B cell (primary cell): ENCODE measurements around the gene UGT3A1. TPM values are rescaled to one million over a fixed set of nuclear protein-coding genes. Genes with fewer than 3 reads are reported as not detected.

Experiments
- ATAC-seq: fragments of 200-7000 bp; cut with Tn5 transposase; one replicate; pipeline ENCODE4 v1.10.0; 2021; ENCODE audit warnings: low read depth, mild to moderate bottlenecking, moderate number of reproducible peaks, moderate library complexity
- CTCF ChIA-PET: fragments of 350-600 bp; sonication (Branson Sonifier 250); formaldehyde crosslinking; loops from one replicate; lab custom pipeline; 2021; ENCODE audit warnings: antibody characterized with exemption, inconsistent platforms; lab: Charles Lee
- POLR2A ChIA-PET: fragments of 350-600 bp; sonication (Branson Sonifier 250); formaldehyde crosslinking; loops from one replicate; lab custom pipeline; 2021; ENCODE audit warnings: antibody characterized with exemption; lab: Charles Lee
- DNase-seq: peaks from one replicate; pipeline ENCODE4 v3.0.0; 2013
- H2AFZ ChIP-seq: 2 replicates; pipeline ENCODE4 v1.6.1; 2012; ENCODE audit warnings: mild to moderate bottlenecking, low read depth, low read length; ENCODE audit not compliant: insufficient read depth, poor library complexity, severe bottlenecking
- H3K27ac ChIP-seq, 2 donors: 1 replicate in 1 of 2; 2 replicates in 1 of 2; pipeline ENCODE4 v1.5.1; 2012 to 2013; ENCODE audit warnings: low read length in 2 of 2, mild to moderate bottlenecking in 2 of 2, moderate library complexity in 1 of 2
- H3K27me3 ChIP-seq, 4 experiments: fragments of 200-600 bp in 1 of 4; sonication (generic) in 1 of 4; replicated peaks in 1 of 4; 1 replicate in 2 of 4; 2 replicates in 2 of 4; pipeline versions ENCODE4 v1.6.1 to v1.7.0; 2013 to 2016; ENCODE audit warnings: low read length in 3 of 4, mild to moderate bottlenecking in 2 of 4, mixed read lengths in 1 of 4, moderate library complexity in 1 of 4; ENCODE audit not compliant: insufficient read depth in 4 of 4, control insufficient read depth in 3 of 4; ENCODE audit errors: control extremely low read depth in 1 of 4
- H3K36me3 ChIP-seq, 2 experiments: replicated peaks in 1 of 2; 1 replicate in 1 of 2; 2 replicates in 1 of 2; pipeline versions ENCODE4 v1.6.1 to v1.7.1; 2013; ENCODE audit warnings: low read length in 1 of 2; ENCODE audit not compliant: insufficient read depth in 2 of 2, control insufficient read depth in 1 of 2; ENCODE audit errors: control extremely low read depth in 1 of 2, extremely low read depth in 1 of 2
- H3K4me1 ChIP-seq, 2 donors: fragments of 200-600 bp in 1 of 2; sonication (generic) in 1 of 2; 1 replicate in 1 of 2; 2 replicates in 1 of 2; pipeline versions ENCODE4 v1.5.1 to v1.6.1; 2013 to 2017; ENCODE audit warnings: low read length in 2 of 2; ENCODE audit not compliant: control insufficient read depth in 2 of 2, insufficient read depth in 2 of 2
- H3K4me2 ChIP-seq: replicated peaks from 2 replicates; pipeline ENCODE3; 2012; ENCODE audit warnings: mild to moderate bottlenecking, low read depth, low read length; ENCODE audit not compliant: poor library complexity, severe bottlenecking
- H3K4me3 ChIP-seq, 5 experiments: fragments of 200-600 bp in 1 of 5; sonication (generic) in 1 of 5; 1 replicate in 3 of 5; 2 replicates in 2 of 5; pipeline versions ENCODE4 v1.5.1 to v1.7.0; 2011 to 2016; ENCODE audit warnings: low read length in 4 of 5, mild to moderate bottlenecking in 4 of 5, low read depth in 2 of 5, control low read depth in 1 of 5, moderate library complexity in 1 of 5; ENCODE audit not compliant: insufficient read depth in 1 of 5; ENCODE audit errors: control extremely low read depth in 1 of 5, extremely low read depth in 1 of 5
- H3K79me2 ChIP-seq: fragments of 200-600 bp; sonication (generic); one replicate; pipeline ENCODE4 v1.6.0; 2016; ENCODE audit warnings: low read length; ENCODE audit not compliant: control insufficient read depth, insufficient read depth
- H3K9ac ChIP-seq: fragments of 200-600 bp; sonication (generic); 2 replicates; pipeline ENCODE4 v1.6.1; 2017; ENCODE audit warnings: mild to moderate bottlenecking, low read length, moderate library complexity
- H3K9me3 ChIP-seq, 3 donors: one replicate each; pipeline versions ENCODE4 v1.6.1 to v1.7.1; 2013; ENCODE audit warnings: low read length in 2 of 3; ENCODE audit not compliant: control insufficient read depth in 2 of 3, insufficient read depth in 1 of 3; ENCODE audit errors: control extremely low read depth in 1 of 3
- H4K20me1 ChIP-seq: 2 replicates; pipeline ENCODE4 v1.6.0; 2012; ENCODE audit warnings: mild to moderate bottlenecking, low read length; ENCODE audit not compliant: insufficient read depth, control insufficient read depth, poor library complexity, severe bottlenecking
- H3K27ac Mint-ChIP-seq: one replicate; pipeline ENCODE4 v1.8.0; 2021; ENCODE audit warnings: mixed read lengths
- H3K27me3 Mint-ChIP-seq: one replicate; pipeline ENCODE4 v1.8.0; 2021; ENCODE audit warnings: mixed read lengths
- H3K4me1 Mint-ChIP-seq: one replicate; pipeline ENCODE4 v1.8.0; 2021; ENCODE audit warnings: mixed read lengths
- H3K4me3 Mint-ChIP-seq: one replicate; pipeline ENCODE4 v1.8.0; 2021; ENCODE audit warnings: mixed read lengths
- H3K9me3 Mint-ChIP-seq: one replicate; pipeline ENCODE4 v1.8.0; 2022; ENCODE audit warnings: mixed read lengths; ENCODE audit not compliant: insufficient read depth
- EZH2 ChIP-seq: IDR thresholded peaks from 2 replicates; pipeline ENCODE4 v1.6.1; 2012; ENCODE audit warnings: borderline replicate concordance, low read depth, mild to moderate bottlenecking, moderate library complexity, low read length; ENCODE audit not compliant: insufficient read depth, poor library complexity, severe bottlenecking
- WGBS: methylation state at CpG from one replicate; pipeline ENCODE4 v1.1.5; 2013; ENCODE audit warnings: missing lambda C conversion rate; ENCODE audit not compliant: insufficient coverage; 5-methylcytosine and 5-hydroxymethylcytosine counted together
- intact Hi-C: fragments of 100-400 bp; cut with micrococcal nuclease; formaldehyde crosslinking; loops from one replicate; pipeline ENCODE4 v1.10.0; 2022
- polyA plus RNA-seq: library from polyadenylated mRNA; depleted of rRNA; stranded (reverse); fragments of >200 nt; gene quantifications from 2 replicates; pipeline ENCODE4 v1.2.3, GENCODE V29; 2012
- total RNA-seq, 2 donors: library from RNA; stranded (reverse); fragments of 120-200 nt in 1 of 2; gene quantifications; 1 replicate in 1 of 2; 2 replicates in 1 of 2; pipeline versions ENCODE4 v1.2.3 to v1.2.4, GENCODE V29; 2013 to 2022
- TF ChIP-seq, protein P1 (sequence below): fragments of 200-600 bp; IDR thresholded peaks from one replicate; pipeline ENCODE4 v1.8.0; 2022; ENCODE audit warnings: antibody characterized with exemption, mild to moderate bottlenecking

Gene UGT3A1
- total and polyA plus RNA-seq, 2 donors (not counting 1 experiment from before 2014, with no cell fraction given) = not detected

DNA sequence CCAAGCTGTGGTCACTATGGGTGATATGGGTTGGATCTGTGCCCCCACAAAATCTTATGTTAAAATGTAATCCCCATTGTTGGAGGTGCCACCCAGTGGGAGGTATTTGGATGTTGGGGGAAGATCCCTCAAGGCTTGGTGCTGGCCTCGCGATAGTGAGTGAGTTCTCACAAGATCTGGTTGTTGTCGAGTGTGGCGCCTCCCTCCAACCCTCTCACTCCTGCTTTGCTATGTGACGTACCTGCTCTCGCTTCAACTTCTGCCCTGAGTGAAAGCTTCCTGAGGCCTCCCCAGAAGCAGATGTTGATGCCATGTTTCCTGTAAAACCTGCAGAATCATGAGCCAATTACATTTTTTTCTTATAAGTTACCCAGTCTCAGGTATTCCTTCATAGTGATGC lies 40.0 kb upstream of the UGT3A1 start:
- WGBS = 82% methylated on average over 2 of the region's 6 CpGs
- Mint-ChIP-seq H3K4me1 (no peaks in the 10 kb centered on the region), H3K27ac (no peak overlapping the region), H3K4me3 (no peak overlapping the region), H3K27me3 (no peaks in the 10 kb centered on the region), H3K9me3 (no peaks in the 10 kb centered on the region)
- Histone ChIP-seq H3K4me2 (no peak overlapping the region), H3K9me3 (peaks cover 0 to 2% (median 0%) of the 10 kb centered on the region in 3 donors), H3K9ac (no peak overlapping the region), H2AFZ (no peak overlapping the region), H4K20me1 (no peaks in the 10 kb centered on the region), H3K4me3 (no peak overlapping the region), H3K27ac (no peak overlapping the region), H3K79me2 (no peaks in the 10 kb centered on the region), H3K27me3 (no peaks in the 10 kb centered on the region), H3K4me1 (no peaks in the 10 kb centered on the region), H3K36me3 (no peaks in the 10 kb centered on the region)
- DNase-seq (no peak), ATAC-seq (no peak)
- ChIA-PET CTCF (no interaction called here), POLR2A (no interaction called here)
- no peak for TF ChIP-seq EZH2
- TF ChIP-seq, protein P1, sequence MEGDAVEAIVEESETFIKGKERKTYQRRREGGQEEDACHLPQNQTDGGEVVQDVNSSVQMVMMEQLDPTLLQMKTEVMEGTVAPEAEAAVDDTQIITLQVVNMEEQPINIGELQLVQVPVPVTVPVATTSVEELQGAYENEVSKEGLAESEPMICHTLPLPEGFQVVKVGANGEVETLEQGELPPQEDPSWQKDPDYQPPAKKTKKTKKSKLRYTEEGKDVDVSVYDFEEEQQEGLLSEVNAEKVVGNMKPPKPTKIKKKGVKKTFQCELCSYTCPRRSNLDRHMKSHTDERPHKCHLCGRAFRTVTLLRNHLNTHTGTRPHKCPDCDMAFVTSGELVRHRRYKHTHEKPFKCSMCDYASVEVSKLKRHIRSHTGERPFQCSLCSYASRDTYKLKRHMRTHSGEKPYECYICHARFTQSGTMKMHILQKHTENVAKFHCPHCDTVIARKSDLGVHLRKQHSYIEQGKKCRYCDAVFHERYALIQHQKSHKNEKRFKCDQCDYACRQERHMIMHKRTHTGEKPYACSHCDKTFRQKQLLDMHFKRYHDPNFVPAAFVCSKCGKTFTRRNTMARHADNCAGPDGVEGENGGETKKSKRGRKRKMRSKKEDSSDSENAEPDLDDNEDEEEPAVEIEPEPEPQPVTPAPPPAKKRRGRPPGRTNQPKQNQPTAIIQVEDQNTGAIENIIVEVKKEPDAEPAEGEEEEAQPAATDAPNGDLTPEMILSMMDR = no peak
- intact Hi-C loops = no loop called here

DNA sequence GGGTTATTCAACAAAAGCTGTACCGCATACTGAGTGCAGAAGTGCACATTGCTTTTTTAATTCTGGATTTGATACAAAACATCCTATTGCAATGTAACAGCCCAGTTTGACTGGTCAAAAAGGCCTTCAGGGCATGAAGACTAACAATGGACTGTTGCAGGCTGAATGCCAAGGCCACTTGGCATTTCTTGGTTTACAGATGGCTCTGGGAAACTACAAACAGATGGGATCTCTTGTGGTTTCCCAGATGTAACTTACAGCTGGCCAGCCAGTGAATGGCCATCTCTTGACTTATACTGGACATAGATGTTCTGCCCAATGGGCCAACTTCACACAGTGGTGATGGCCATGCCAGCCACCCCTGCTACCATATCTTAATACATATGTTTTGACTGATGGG lies 38.7 kb upstream of the UGT3A1 start:
- peaks cover 0 to 2% (median 0%) of the 10 kb centered on the region in 3 donors for H3K9me3 ChIP-seq
- H3K4me2 ChIP-seq = no peak overlapping the region
- no peak overlapping the region for H3K4me3 ChIP-seq
- H3K27me3 ChIP-seq = no peaks in the 10 kb centered on the region
- ChIA-PET CTCF (no interaction called here), POLR2A (no interaction called here)
- intact Hi-C loops = no loop called here
- no peaks in the 10 kb centered on the region for H4K20me1 ChIP-seq
- no peaks in the 10 kb centered on the region for H3K9me3 Mint-ChIP-seq
- TF ChIP-seq, protein P1 = no peak
- no peak for TF ChIP-seq EZH2
- H3K27ac ChIP-seq = no peak overlapping the region
- ATAC-seq (no peak), DNase-seq (no peak)
- no peaks in the 10 kb centered on the region for H3K4me1 ChIP-seq
- H3K4me1 Mint-ChIP-seq = no peaks in the 10 kb centered on the region
- no peaks in the 10 kb centered on the region for H3K36me3 ChIP-seq
- H3K27ac Mint-ChIP-seq = no peak overlapping the region
- H3K79me2 ChIP-seq = no peaks in the 10 kb centered on the region
- no peak overlapping the region for H3K9ac ChIP-seq
- no CpG with 5 or more reads among the region's 1 CpG for WGBS
- no peak overlapping the region for H3K4me3 Mint-ChIP-seq
- H3K27me3 Mint-ChIP-seq = no peaks in the 10 kb centered on the region
- no peak overlapping the region for H2AFZ ChIP-seq
